Mucosa of descending colon (tissue), 3 donors: ENCODE results near the gene ACAT2. TPM values are rescaled to one million over a fixed set of nuclear protein-coding genes. Genes with fewer than 3 reads are reported as not detected.

Source experiments
- ATAC-seq: fragments of 200-7000 bp; cut with Tn5 transposase; one replicate; pipeline ENCODE4 v1.9.1; 2020; ENCODE audit warnings: mild to moderate bottlenecking, moderate library complexity
- DNase-seq, 3 donors: peaks; one replicate each; pipeline ENCODE4 v3.0.0-alpha.2; 2020
- H3K36me3 ChIP-seq: fragments of 200-600 bp; one replicate; pipeline ENCODE4 v1.8.0; 2021; ENCODE audit warnings: low read depth, mild to moderate bottlenecking
- H3K4me1 ChIP-seq: fragments of 200-600 bp; one replicate; pipeline ENCODE4 v1.8.0; 2021; ENCODE audit warnings: low read depth, mild to moderate bottlenecking
- H3K4me3 ChIP-seq: fragments of 200-600 bp; one replicate; pipeline ENCODE4 v1.8.0; 2021; ENCODE audit warnings: mild to moderate bottlenecking
- H3K9me3 ChIP-seq: fragments of 200-600 bp; one replicate; pipeline ENCODE4 v1.8.0; 2021; ENCODE audit warnings: mild to moderate bottlenecking
- intact Hi-C, 2 donors: fragments of 100-400 bp; cut with DNase I in 1 of 2; cut with micrococcal nuclease in 1 of 2; formaldehyde crosslinking; loops; one replicate each; pipeline versions ENCODE4 v1.11.0 to v1.11.1; 2022; cut with DNase I, micrococcal nuclease
- total RNA-seq, 3 donors: library from RNA; stranded (reverse); fragmentation: NEBNext Ultra II Directional in 2 of 3; extraction: Animal tissue kit (Norgen Biotek cat#: 25700) in 2 of 3; gene quantifications; one replicate each; pipeline versions ENCODE4 v1.2.1 to v1.2.4, GENCODE V29; 2021 to 2023
- TF ChIP-seq, protein P1 (sequence below): fragments of 200-600 bp; IDR thresholded peaks from one replicate; pipeline ENCODE4 v1.8.0; 2022; ENCODE audit warnings: antibody characterized with exemption, mild to moderate bottlenecking
- donor health status: DM: no; HTN: no; CAD: no; lungs with moderate emphysema.
- donor health status: DM: no; HTN: no; CAD: no.
- donor health status: DM: no; HTN: yes; CAD: no.

The ACAT2 gene
- total RNA-seq, 3 donors from 2014 or later, result 31.3 to 94.1 (median 71.1) TPM

- DNase-seq, result no peak
- no peak for ATAC-seq
- Histone ChIP-seq H3K9me3 (no peaks in the 10 kb centered on the region), H3K36me3 (no peaks in the 10 kb centered on the region), H3K4me1 (peaks cover 7% of the 10 kb centered on the region), H3K4me3 (no peak overlapping the region)
- TF ChIP-seq, protein P1, sequence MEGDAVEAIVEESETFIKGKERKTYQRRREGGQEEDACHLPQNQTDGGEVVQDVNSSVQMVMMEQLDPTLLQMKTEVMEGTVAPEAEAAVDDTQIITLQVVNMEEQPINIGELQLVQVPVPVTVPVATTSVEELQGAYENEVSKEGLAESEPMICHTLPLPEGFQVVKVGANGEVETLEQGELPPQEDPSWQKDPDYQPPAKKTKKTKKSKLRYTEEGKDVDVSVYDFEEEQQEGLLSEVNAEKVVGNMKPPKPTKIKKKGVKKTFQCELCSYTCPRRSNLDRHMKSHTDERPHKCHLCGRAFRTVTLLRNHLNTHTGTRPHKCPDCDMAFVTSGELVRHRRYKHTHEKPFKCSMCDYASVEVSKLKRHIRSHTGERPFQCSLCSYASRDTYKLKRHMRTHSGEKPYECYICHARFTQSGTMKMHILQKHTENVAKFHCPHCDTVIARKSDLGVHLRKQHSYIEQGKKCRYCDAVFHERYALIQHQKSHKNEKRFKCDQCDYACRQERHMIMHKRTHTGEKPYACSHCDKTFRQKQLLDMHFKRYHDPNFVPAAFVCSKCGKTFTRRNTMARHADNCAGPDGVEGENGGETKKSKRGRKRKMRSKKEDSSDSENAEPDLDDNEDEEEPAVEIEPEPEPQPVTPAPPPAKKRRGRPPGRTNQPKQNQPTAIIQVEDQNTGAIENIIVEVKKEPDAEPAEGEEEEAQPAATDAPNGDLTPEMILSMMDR, result no peak
- intact Hi-C loops, result no loop called here
Observed at GRCh38 chr6:159766906-159767305, 5.1 kb downstream of the ACAT2 start.

GRCh38 chr6:159769470-159769869 lies 7.6 kb downstream of the ACAT2 start:
- no peak for DNase-seq
- no peaks in the 10 kb centered on the region for H3K9me3 ChIP-seq
- no peaks in the 10 kb centered on the region for H3K36me3 ChIP-seq
- no peaks in the 10 kb centered on the region for H3K4me1 ChIP-seq
- no peak for ATAC-seq
- intact Hi-C loops, result no loop called here
- no peak overlapping the region for H3K4me3 ChIP-seq
- TF ChIP-seq, protein P1, result no peak

DNA sequence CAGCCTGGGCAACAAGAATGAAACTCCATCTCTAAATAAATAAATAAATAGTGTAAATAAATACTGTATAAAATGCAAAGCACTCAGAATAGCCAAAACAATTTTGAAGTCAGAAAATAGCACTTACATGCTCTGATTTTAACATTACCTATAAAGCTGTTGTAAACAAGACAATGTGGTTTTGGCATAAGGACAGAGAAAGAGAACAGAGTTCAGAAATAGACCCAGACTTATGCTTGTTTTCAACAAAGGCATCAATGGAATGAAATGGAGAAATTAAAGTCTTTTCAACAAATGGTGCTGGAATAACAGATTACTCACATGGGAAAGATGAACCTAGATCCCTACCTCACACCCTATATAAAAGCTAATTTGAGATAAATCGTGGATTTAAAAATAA lies 10.4 kb downstream of the ACAT2 start:
- ATAC-seq (no peak), DNase-seq (no peak)
- Histone ChIP-seq H3K4me1 (peaks cover 5% of the 10 kb centered on the region), H3K4me3 (no peak overlapping the region), H3K36me3 (no peaks in the 10 kb centered on the region), H3K9me3 (no peaks in the 10 kb centered on the region)
- intact Hi-C loops, result no loop called here
- TF ChIP-seq, protein P1, result no peak

GRCh38 chr6:159777240-159777904 lies 15.5 kb downstream of the ACAT2 start:
- ATAC-seq (peak; percentile 95), DNase-seq (peak in 1 of 3 donors; percentile 61)
- peaks cover 11% of the 10 kb centered on the region for H3K36me3 ChIP-seq
- H3K4me3 ChIP-seq, result no peak overlapping the region
- peaks cover 5% of the 10 kb centered on the region for H3K4me1 ChIP-seq
- TF ChIP-seq, protein P1, result no peak
- H3K9me3 ChIP-seq, result no peaks in the 10 kb centered on the region
- intact Hi-C loops, result no loop called here

GRCh38 chr6:159778131-159778530 lies 16.3 kb downstream of the ACAT2 start:
- H3K4me3 ChIP-seq, result no peak overlapping the region
- DNase-seq (no peak), ATAC-seq (no peak)
- H3K36me3 ChIP-seq, result peaks cover 15% of the 10 kb centered on the region
- TF ChIP-seq, protein P1, result no peak
- no peaks in the 10 kb centered on the region for H3K9me3 ChIP-seq
- peaks cover 5% of the 10 kb centered on the region for H3K4me1 ChIP-seq
- intact Hi-C loops, result no loop called here
